T-helper 1 cell treated with Interleukin-12 subunit alpha and Interleukin-12 subunit beta and Interleukin-4 antibody, amounts not matched to agents 30 μg/mL and 1 μg/mL, for 36 hours (primary cell): Measurements from ENCODE around the gene NOA1.

Experiments used
- H3K27ac Mint-ChIP-seq: one replicate; pipeline ENCODE4 v1.8.0; 2021; ENCODE audit warnings: mild to moderate bottlenecking, mixed read lengths
- H3K27me3 Mint-ChIP-seq: one replicate; pipeline ENCODE4 v1.8.0; 2021; ENCODE audit warnings: low read depth, mixed read lengths
- H3K36me3 Mint-ChIP-seq: one replicate; pipeline ENCODE4 v1.8.0; 2021; ENCODE audit warnings: low read depth, mixed read lengths
- H3K4me1 Mint-ChIP-seq: one replicate; pipeline ENCODE4 v1.8.0; 2021; ENCODE audit warnings: low read depth, mixed read lengths
- H3K4me3 Mint-ChIP-seq: one replicate; pipeline ENCODE4 v1.8.0; 2021; ENCODE audit warnings: mild to moderate bottlenecking, moderate library complexity, mixed read lengths
- H3K9me3 Mint-ChIP-seq: one replicate; pipeline ENCODE4 v1.8.0; 2021; ENCODE audit warnings: mixed read lengths

NOA1 gene

GRCh38 chr4:56977321-56978012 is at the start of gene NOA1:
Gene NOA1, minus strand, starts transcription at chr4:56977606. Its CDS starts 21 bp downstream, at chr4:56977585.
- Mint-ChIP-seq H3K27ac (peak within 1 kb of the TSS; percentile 100), H3K36me3 (peaks cover 42% of the 10 kb centered on the region), H3K4me3 (peak within 1 kb of the TSS; percentile 100), H3K4me1 (peaks cover 51% of the 10 kb centered on the region), H3K9me3 (peaks cover 12% of the 10 kb centered on the region), H3K27me3 (no peaks in the 10 kb centered on the region)

GRCh38 chr4:57023104-57023503 is 45.7 kb upstream of the NOA1 start:
- H3K27ac Mint-ChIP-seq: no peak overlapping the region
- no peaks in the 10 kb centered on the region for H3K9me3 Mint-ChIP-seq
- H3K36me3 Mint-ChIP-seq: peaks cover 63% of the 10 kb centered on the region
- no peaks in the 10 kb centered on the region for H3K27me3 Mint-ChIP-seq
- no peak overlapping the region for H3K4me3 Mint-ChIP-seq
- H3K4me1 Mint-ChIP-seq: peaks cover 7% of the 10 kb centered on the region

DNA sequence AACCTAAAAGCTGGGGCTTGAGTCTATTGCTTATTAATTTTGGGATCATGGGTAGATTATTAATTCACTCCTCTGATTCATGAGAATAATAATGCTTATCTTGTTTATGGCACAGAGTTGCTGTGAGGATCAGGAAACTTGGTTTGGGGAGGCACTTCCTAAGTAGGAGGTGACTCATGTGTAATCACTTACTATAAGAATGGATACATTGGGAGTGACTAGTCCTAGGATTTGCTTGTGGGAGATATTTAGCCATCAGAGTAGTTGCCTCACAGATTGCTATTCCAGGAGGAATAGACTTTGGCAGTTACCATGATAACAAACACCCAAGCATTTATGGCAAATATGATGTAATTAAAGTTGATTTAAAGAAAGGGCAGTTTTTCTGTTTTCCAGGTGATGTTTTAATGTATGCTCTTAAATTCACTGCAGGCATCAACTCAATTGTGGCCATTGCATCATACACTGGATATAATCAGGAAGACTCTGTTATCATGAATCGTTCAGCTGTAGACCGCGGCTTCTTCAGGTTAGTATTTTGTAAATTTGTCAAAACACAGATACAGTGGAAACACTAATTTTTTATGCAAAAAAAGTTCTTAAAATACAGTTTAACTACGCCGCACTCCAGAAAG is 43.2 kb upstream of the NOA1 start:
- Mint-ChIP-seq H3K4me1 (peaks cover 9% of the 10 kb centered on the region), H3K27me3 (no peaks in the 10 kb centered on the region), H3K9me3 (no peaks in the 10 kb centered on the region), H3K36me3 (peaks cover 66% of the 10 kb centered on the region), H3K4me3 (no peak overlapping the region), H3K27ac (no peak overlapping the region)

GRCh38 chr4:57018980-57019379 is 41.6 kb upstream of the NOA1 start:
- Mint-ChIP-seq H3K9me3 (no peaks in the 10 kb centered on the region), H3K4me3 (no peak overlapping the region), H3K27ac (no peak overlapping the region), H3K4me1 (peaks cover 9% of the 10 kb centered on the region), H3K27me3 (no peaks in the 10 kb centered on the region), H3K36me3 (peaks cover 55% of the 10 kb centered on the region)

DNA sequence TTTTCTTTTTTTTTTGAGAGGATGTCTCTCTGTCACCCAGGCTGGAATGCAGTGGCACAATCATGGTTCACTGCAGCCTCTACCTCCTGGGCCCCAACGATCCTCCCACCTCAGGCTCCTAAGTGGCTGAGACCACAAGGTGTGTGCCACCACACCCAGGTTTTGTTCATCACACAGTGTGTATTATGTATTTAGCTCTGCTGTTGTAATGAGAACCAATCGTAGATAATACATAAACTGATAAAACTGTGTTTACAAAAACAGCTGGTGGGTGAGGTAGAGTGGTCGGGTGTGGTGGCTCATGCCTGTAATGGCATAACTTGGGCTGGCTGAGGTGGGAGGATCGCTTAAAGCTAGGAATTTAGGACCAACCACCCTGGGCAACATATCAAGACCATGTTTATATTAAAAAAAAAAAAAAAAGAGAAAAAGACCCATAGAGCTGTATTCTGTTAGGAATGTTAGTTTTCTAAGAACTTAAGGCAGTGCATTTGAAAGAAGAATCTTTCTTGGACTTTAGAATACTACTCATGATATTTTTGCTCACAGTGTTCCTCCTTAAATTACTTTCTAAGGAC is 36.2 kb upstream of the NOA1 start:
- Mint-ChIP-seq H3K36me3 (peaks cover 38% of the 10 kb centered on the region), H3K27ac (no peak overlapping the region), H3K4me1 (peaks cover 11% of the 10 kb centered on the region), H3K9me3 (no peaks in the 10 kb centered on the region), H3K27me3 (no peaks in the 10 kb centered on the region), H3K4me3 (no peak overlapping the region)

- Mint-ChIP-seq H3K27me3 (no peaks in the 10 kb centered on the region), H3K9me3 (no peaks in the 10 kb centered on the region), H3K27ac (no peak overlapping the region), H3K4me3 (no peak overlapping the region), H3K36me3 (peaks cover 48% of the 10 kb centered on the region), H3K4me1 (peaks cover 5% of the 10 kb centered on the region)
These were observed 22.3 kb upstream of the NOA1 start for GRCh38 chr4:56999751-57000150.

- Mint-ChIP-seq H3K27me3 (no peaks in the 10 kb centered on the region), H3K27ac (no peak overlapping the region), H3K4me1 (peaks cover 18% of the 10 kb centered on the region), H3K4me3 (no peak overlapping the region), H3K36me3 (peaks cover 51% of the 10 kb centered on the region), H3K9me3 (no peaks in the 10 kb centered on the region)
These were observed 18.1 kb upstream of the NOA1 start for GRCh38 chr4:56995525-56995924.

DNA sequence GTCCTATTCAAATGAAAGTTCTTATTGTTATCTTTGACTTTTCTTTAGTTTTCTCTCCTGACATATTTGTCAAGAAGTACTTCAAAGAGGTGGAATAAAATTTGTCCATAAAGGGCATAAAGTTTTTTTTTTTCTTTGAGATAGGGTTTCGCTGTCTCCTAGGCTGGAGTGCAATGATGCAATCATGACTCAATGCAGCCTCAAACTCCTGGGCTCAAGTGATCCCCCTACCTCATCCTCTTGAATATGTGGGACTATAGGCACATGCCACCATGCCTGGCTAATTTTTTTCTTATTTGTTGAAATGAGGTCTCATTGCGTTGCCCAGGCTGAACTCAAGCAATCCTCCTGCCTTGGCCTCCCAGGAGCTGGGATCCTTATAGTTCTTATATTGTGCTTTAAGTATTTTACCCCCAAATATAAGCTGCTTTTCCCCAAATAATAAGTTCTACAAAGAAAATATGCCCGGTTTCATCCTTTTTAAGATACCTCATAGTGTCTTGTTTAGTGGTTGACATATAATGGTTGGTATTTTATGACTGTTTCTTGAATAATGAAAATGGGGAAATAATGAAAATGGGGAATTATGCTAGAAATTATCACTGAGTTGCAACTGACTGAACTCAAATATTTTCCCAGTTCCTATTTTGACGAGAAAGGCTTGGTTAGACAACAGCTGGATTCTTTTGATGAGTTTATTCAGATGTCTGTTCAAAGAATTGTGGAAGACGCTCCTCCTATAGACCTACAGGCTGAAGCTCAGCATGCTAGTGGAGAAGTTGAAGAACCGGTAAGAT is 12.9 kb upstream of the NOA1 start:
- Mint-ChIP-seq H3K36me3 (peaks cover 52% of the 10 kb centered on the region), H3K4me3 (no peak overlapping the region), H3K9me3 (no peaks in the 10 kb centered on the region), H3K4me1 (peaks cover 30% of the 10 kb centered on the region), H3K27ac (no peak overlapping the region), H3K27me3 (no peaks in the 10 kb centered on the region)

GRCh38 chr4:56986952-56987351 is 9.5 kb upstream of the NOA1 start:
- peaks cover 48% of the 10 kb centered on the region for H3K36me3 Mint-ChIP-seq
- no peaks in the 10 kb centered on the region for H3K27me3 Mint-ChIP-seq
- H3K4me1 Mint-ChIP-seq: peaks cover 39% of the 10 kb centered on the region
- no peaks in the 10 kb centered on the region for H3K9me3 Mint-ChIP-seq
- no peak overlapping the region for H3K4me3 Mint-ChIP-seq
- no peak overlapping the region for H3K27ac Mint-ChIP-seq

- no peak overlapping the region for H3K27ac Mint-ChIP-seq
- no peak overlapping the region for H3K4me3 Mint-ChIP-seq
- no peaks in the 10 kb centered on the region for H3K9me3 Mint-ChIP-seq
- peaks cover 43% of the 10 kb centered on the region for H3K4me1 Mint-ChIP-seq
- peaks cover 45% of the 10 kb centered on the region for H3K36me3 Mint-ChIP-seq
- no peaks in the 10 kb centered on the region for H3K27me3 Mint-ChIP-seq
These were observed 8.8 kb upstream of the NOA1 start for GRCh38 chr4:56986192-56986591.

GRCh38 chr4:56981795-56982201 is 4.4 kb upstream of the NOA1 start:
- peak overlapping the region; percentile 100 for H3K4me3 Mint-ChIP-seq
- no peaks in the 10 kb centered on the region for H3K27me3 Mint-ChIP-seq
- H3K36me3 Mint-ChIP-seq: peaks cover 27% of the 10 kb centered on the region
- no peaks in the 10 kb centered on the region for H3K9me3 Mint-ChIP-seq
- H3K4me1 Mint-ChIP-seq: peaks cover 49% of the 10 kb centered on the region
- peak overlapping the region; percentile 2 for H3K27ac Mint-ChIP-seq

DNA sequence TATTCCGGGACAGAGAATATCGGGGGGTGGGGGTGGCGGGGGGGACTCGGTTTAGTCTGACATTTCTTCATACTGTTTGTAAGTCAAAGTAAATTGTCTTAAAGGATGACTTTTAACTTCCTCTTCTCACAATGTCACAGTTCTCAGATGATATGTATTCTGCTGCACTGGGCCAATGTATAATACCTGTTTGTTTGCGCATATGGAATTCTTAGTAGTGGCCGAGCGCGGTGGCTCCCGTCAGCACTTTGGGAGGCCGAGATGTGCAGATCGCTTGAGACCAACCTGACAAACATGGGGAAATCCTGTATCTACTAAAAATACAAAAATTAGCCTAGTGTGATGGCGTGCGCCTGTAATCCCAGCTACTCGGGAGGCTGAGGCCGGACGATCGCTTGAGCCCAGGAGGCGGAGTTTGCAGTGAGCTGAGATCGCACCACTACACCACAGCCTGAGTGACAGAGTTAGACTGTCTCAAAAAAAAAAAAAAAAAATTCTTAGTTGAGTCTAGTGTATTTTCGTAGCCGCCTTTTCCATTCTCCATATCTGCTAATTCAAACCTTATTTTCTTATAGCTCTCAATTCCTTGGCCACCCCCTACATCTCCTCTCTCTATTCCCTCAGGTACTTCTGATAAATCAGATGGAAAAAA is 2.1 kb upstream of the NOA1 start:
- Mint-ChIP-seq H3K9me3 (no peaks in the 10 kb centered on the region), H3K36me3 (peaks cover 27% of the 10 kb centered on the region), H3K27ac (peak overlapping the region; percentile 100), H3K4me3 (peak overlapping the region; percentile 100), H3K27me3 (no peaks in the 10 kb centered on the region), H3K4me1 (peaks cover 50% of the 10 kb centered on the region)

- peaks cover 48% of the 10 kb centered on the region for H3K4me1 Mint-ChIP-seq
These were observed 1.4 kb upstream of the NOA1 start, which contains the start of gene POLR2B for GRCh38 chr4:56978750-56979303. Gene POLR2B, plus strand, starts transcription at chr4:56978896. Its CDS starts 90 bp downstream, at chr4:56978986.

DNA sequence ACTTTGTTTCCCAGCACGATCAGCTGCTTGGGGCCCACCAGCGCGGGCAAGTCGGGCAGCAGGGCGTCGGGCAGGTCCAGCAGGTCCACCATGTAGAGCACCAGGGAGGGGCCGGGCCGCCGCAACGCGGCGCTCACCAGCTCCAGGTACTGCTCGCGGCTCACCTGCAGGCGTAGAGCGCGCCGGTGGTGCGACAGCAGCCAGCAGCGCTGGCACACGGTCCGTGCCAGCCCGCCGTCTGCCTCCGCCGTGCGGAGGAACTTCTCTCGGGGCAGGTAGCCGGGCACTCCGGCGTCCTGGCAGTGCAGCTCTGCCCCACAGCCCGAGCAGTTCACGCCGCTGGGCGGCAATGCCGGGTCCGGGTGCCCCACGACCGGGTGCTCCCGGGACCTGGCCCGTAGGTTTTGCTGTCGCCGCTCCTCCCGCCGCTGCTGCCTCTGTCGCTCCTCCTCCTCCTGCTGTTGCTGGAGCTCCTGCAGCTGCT is 527 bp downstream of the NOA1 start:
- Mint-ChIP-seq H3K27me3 (no peaks in the 10 kb centered on the region), H3K36me3 (peaks cover 45% of the 10 kb centered on the region), H3K4me3 (peak overlapping the region; percentile 100), H3K27ac (peak overlapping the region; percentile 99), H3K4me1 (peaks cover 52% of the 10 kb centered on the region), H3K9me3 (peaks cover 12% of the 10 kb centered on the region)

More at GRCh38 chr4:56978750-56979303, 1.4 kb upstream of the NOA1 start, which contains the start of gene POLR2B:
- peak within 1 kb of the TSS; percentile 100 for H3K4me3 Mint-ChIP-seq
- H3K36me3 Mint-ChIP-seq: peaks cover 31% of the 10 kb centered on the region
- H3K9me3 Mint-ChIP-seq: peaks cover 3% of the 10 kb centered on the region
- H3K27me3 Mint-ChIP-seq: no peaks in the 10 kb centered on the region
- H3K27ac Mint-ChIP-seq: peak within 1 kb of the TSS; percentile 100
